GM18505 (cell line): ENCODE results near the gene NPLOC4.

ENCODE experiments used
- ATAC-seq: cut with Tn5 transposase; IDR thresholded peaks from one replicate; pipeline ENCODE4 v1.9.1; 2021; ENCODE audit not compliant: unreplicated experiment
- POLR2A ChIP-seq: IDR thresholded peaks from 4 replicates; pipeline ENCODE4 v1.6.1; 2011; ENCODE audit warnings: borderline replicate concordance; ENCODE audit not compliant: insufficient read depth, insufficient read length; ENCODE audit errors: extremely low read depth

The NPLOC4 gene

GRCh38 chr17:81672954-81673353, 36.0 kb upstream of the NPLOC4 start:
- no peak for ATAC-seq
- no peak for TF ChIP-seq POLR2A

DNA sequence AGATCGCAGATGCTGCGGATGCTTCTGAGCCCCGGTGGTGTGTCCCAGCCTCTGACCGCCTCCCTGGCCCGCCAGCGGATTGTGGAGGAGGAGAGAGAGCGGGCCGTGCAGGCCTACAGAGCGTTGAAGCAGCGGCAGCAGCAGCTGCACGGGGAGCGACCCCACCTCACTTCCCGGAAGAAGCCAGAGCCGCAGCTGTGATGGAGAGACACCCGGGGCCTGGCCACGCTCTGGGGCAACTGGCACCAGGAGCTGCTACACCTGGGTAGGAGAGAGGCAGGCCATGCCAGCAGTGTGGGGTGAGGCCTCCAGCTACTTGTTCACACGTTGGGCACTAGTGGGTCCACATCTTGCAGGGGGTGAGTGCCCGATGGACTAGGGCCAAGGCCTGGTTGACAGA, 35.6 kb upstream of the NPLOC4 start:
- TF ChIP-seq POLR2A: no peak
- no peak for ATAC-seq

- no peak for ATAC-seq
- no peak for TF ChIP-seq POLR2A
These were observed 30.8 kb upstream of the NPLOC4 start for GRCh38 chr17:81667754-81668153.

- peak; percentile 97 for TF ChIP-seq POLR2A
- ATAC-seq: peak; percentile 87
These were observed 29.7 kb upstream of the NPLOC4 start, which contains the start of the genes CCDC137 and OXLD1 for GRCh38 chr17:81666342-81667191. Gene CCDC137 (plus strand): TSS chr17:81666737. CDS start chr17:81666767, 30 bp downstream. Gene OXLD1 (minus strand): TSS chr17:81666605. CDS start chr17:81666577, 28 bp downstream.

- TF ChIP-seq POLR2A: no peak
- ATAC-seq: peak; percentile 7
These were observed 29.1 kb upstream of the NPLOC4 start for GRCh38 chr17:81666092-81666341.

- no peak for ATAC-seq
These were observed 28.5 kb upstream of the NPLOC4 start for GRCh38 chr17:81665205-81666091.

GRCh38 chr17:81664051-81664470, 27.1 kb upstream of the NPLOC4 start:
- no peak for ATAC-seq
- no peak for TF ChIP-seq POLR2A

More at GRCh38 chr17:81665205-81666091, 28.5 kb upstream of the NPLOC4 start:
- TF ChIP-seq POLR2A: peak; percentile 16

DNA sequence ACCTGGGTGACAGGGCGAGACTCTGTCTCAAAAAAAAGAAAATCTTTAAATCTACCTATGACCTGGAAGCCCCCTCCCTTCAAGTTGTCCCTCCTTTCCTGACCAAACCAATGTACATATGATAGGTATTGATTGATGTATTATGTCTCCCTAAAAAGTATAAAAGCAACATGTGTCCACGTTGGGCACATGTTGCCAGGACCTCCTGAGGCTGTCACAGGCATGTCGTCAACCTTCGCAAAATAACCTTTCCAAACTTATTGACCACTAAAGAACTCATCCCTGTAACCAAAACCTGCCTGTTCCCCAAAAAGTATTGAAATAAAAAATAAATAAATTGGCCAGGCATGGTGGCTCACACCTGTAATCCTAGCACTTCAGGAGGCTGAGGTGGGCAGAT, 25.1 kb upstream of the NPLOC4 start:
- ATAC-seq: no peak

DNA sequence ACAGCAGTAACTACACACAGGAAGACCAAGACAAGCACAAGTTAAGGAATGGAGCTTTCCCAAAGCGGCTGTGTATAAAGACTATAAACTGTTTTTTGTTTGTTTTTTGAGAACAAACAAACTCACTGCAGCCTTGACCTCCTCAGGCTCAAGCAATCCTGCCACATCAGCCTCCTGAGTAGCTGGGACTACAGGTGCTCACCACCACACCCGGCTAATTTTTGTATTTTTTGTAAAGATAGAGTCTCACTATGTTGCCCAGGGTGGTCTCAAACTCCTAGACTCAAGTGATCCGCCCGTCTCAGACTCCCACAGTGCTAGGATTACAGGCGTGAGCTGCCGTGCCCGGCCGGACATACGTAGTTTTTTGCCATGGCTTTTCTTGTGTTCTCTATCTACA, 23.5 kb upstream of the NPLOC4 start:
- no peak for TF ChIP-seq POLR2A
- no peak for ATAC-seq

More for the DNA sequence above, 25.1 kb upstream of the NPLOC4 start:
- TF ChIP-seq POLR2A: no peak

DNA sequence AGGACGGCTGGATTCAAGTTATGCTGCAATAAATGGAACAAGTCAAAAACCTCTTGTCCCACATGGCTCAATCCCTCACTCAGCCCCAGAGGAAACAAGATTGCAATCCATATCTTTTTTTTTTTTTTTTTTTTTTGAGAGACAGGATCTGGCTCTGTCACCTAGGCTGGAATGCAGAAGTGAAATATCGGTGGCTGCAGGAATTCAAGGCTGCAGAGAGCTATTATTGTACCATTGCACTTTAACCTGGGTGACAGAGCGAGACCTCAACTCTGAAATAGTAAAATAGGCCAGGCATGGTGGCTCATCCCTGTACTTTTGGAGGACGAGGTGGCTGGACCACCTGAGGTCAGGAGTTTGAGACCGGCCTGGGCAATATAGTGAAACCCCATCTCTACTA, 22.1 kb upstream of the NPLOC4 start:
- ATAC-seq: no peak
- no peak for TF ChIP-seq POLR2A

DNA sequence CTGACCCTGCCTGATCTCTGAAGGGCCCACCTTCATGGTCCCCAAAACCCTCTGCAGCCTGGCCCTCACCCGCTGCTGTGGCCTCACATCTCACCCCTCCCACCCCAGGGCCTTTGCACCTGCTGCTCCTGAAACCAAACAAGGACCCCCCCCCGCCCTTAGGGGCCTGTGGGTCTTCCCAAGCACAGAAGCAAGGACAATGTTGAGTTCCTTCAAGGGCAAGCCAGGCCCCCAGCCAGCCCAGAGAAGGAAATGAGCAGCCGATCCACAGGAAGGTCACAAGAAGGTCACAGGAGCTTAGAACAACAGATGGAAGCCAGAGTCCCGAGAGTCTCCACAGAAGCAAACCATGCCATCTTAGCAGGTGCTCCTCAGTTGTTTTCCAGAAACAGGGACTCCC, 19.9 kb upstream of the NPLOC4 start:
- TF ChIP-seq POLR2A: no peak
- ATAC-seq: no peak

DNA sequence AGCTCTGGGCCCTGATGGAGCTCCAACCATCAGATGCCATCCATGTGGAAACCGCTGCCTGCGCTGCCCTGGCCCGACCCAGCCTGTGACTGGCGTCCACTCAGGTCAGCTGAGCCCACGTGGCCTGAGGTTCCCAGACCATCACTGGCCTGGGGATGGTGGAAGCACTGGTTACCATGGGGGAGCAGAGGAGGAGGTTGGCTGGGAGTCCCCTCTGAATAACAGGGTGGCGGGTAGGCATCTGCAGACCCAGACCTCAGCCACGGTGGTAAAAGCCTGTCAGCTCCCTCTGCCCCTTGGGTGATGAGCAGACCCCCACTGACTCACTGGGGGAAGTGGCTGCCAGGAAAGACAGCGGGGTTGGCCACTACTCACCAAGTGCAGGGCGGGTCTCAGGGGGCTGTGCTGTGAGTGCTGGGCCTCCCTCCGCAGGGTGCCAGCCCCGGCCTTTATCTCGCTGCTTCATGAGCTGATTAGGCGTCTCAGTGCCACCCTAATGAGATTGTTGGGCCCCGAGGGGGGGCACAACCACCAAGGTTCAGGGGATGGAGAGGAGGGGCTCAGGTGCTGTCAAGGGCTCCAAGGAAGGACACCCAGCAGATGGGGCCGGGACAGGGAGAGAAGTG, 19.3 kb upstream of the NPLOC4 start, which contains the start of gene PDE6G:
TSS of gene PDE6G (minus strand) at position 425 of the 626 bp plus-strand sequence. CDS start 3,237 bp downstream, outside the sequence.
- ATAC-seq: no peak
- no peak for TF ChIP-seq POLR2A
